ENCODE data around the gene HSD3B7. TPM values are rescaled to one million over a fixed set of nuclear protein-coding genes. Genes with fewer than 3 reads are reported as not detected.

HSD3B7 gene
- total and polyA plus RNA-seq, 2 of the 8 experiments (the other 6 are each of a cell fraction or from before 2014, with no cell fraction given), result 2.9 to 6.6 TPM

DNA sequence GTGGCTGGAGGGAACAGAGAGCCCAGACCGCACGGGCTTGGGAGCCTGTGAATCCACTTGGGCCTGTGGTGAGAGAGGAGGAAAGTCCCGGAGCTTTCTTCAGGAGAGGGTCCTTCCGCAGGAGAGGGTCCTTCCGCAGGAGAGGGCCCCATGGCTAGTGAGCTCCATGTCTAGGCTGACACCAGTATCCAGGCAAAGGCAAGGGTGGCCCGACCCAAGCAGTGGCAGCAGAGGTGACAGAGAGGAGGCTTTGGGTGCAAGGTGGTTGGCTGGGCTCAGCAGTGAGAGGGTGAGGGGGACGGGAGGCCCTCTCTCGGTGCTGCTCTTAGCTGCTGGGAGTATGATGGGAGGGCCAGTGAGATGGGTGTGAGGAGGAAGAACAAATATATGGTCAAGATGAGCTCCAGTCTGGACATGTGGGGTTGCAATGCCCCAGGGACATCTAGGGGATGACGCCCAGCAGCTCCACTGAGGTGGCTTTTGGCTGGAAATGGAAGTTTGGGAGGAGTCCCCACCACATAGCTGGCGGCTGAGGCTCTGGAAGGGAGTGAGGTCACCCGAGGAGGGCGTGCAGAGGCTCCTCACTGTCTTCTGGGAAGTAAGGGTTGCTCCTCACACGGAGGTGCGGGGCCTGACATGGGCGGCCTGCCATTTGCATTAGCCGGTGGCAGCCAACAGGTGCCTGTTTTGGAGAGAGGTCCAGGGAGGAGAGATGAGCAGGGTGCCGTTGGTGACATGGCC is 2.3 kb upstream of the HSD3B7 start:
- Histone ChIP-seq H2BK120ac (replicated peaks; ENCODE audit: low read depth, low read length) (no peak overlapping the region), H4K91ac (replicated peaks; ENCODE audit: insufficient read length, low read length) (no peak overlapping the region), H2BK20ac (ENCODE audit: low read length) (no peak overlapping the region), H3K56ac (replicated peaks; ENCODE audit: insufficient read length, low read depth, low read length) (no peak overlapping the region), H2AFZ (ENCODE audit: low read length) (no peak overlapping the region), H3K18ac (ENCODE audit: extremely low read depth, low read length) (no peak overlapping the region), H3K23me2 (ENCODE audit: low read depth, low read length) (peaks cover 3% of the 10 kb centered on the region; the same call in 1 of the 2 replicates), H3K79me1 (ENCODE audit: low read depth, low read length) (no peaks in the 10 kb centered on the region), H3K14ac (ENCODE audit: insufficient read length) (no peak overlapping the region), H4K8ac (ENCODE audit: extremely low read depth, insufficient read depth, low read length) (no peak overlapping the region; the same call in 1 of the 2 replicates), H3K4me2 (ENCODE audit: insufficient read depth in 1 of 2, low read depth in 2 of 2, low read length in 2 of 2) (no peak overlapping the region), H3K9me3 (ENCODE audit: insufficient read depth in 2 of 2, low read depth in 1 of 2, low read length in 1 of 2) (no peaks in the 10 kb centered on the region), H4K20me1 (replicated peaks in 1 of 2; ENCODE audit: control insufficient read depth in 1 of 2, insufficient read depth in 2 of 2, low read length in 2 of 2) (peaks cover 0 to 18% of the 10 kb centered on the region in 2 experiments), H3K36me3 (ENCODE audit: control insufficient read depth in 2 of 4, insufficient read depth in 4 of 4, low read length in 3 of 4) (peaks cover 8 to 32% (median 22%) of the 10 kb centered on the region in 4 experiments; a peak in 6 of 8 replicates), H4K5ac (ENCODE audit: insufficient read length, low read depth, low read length) (no peak overlapping the region), H2BK12ac (ENCODE audit: low read depth, low read length) (no peak overlapping the region), H2BK15ac (ENCODE audit: low read length) (no peak overlapping the region), H2AK5ac (ENCODE audit: low read depth, low read length) (no peak overlapping the region), H3K4me3 (ENCODE audit: extremely low read depth in 1 of 4, insufficient read depth in 2 of 4, low read depth in 3 of 4, low read length in 4 of 4) (no peak overlapping the region), H3K23ac (ENCODE audit: insufficient read length) (no peak overlapping the region), H3K9ac (replicated peaks in 1 of 4; ENCODE audit: extremely low read depth in 1 of 4, low read depth in 3 of 4, low read length in 3 of 4) (no peak overlapping the region), H3K27ac (ENCODE audit: low read depth, low read length) (no peak overlapping the region), H3K27me3 (replicated peaks in 1 of 4; ENCODE audit: control insufficient read depth in 3 of 4, extremely low read depth in 1 of 4, insufficient read depth in 3 of 4, low read length in 3 of 4) (no peaks in the 10 kb centered on the region), H2BK5ac (ENCODE audit: low read depth, low read length) (no peak overlapping the region), H3K79me2 (ENCODE audit: control insufficient read depth in 1 of 2, insufficient read depth in 2 of 2, low read length in 2 of 2) (no peaks in the 10 kb centered on the region), H3K4me1 (replicated peaks in 1 of 4; ENCODE audit: control insufficient read depth in 3 of 4, insufficient read depth in 4 of 4, low read length in 3 of 4) (peaks cover 0 to 5% (median 2%) of the 10 kb centered on the region in 4 experiments; a peak in 4 of 7 replicates), H3K4ac (replicated peaks; ENCODE audit: insufficient read length, low read depth, low read length) (no peak overlapping the region)
- ChIA-PET CTCF (ENCODE audit: partially characterized antibody) (interaction anchor here (0.6 to 5.5 kb wide), 15 partner anchors 14 to 473 kb away, joined by 3 to 39 read pairs (median 4); partner anchors contain the start of genes ZNF646 and ZNF668), POLR2A (ENCODE audit: partially characterized antibody) (interaction anchor here (0.7 to 5.9 kb wide), 15 partner anchors 13 to 197 kb away, joined by 3 to 45 read pairs (median 4); partner anchors contain the start of genes FUS, KAT8, ORAI3 and SETD1A)
- DNase-seq (ENCODE audit: low read depth in 1 of 2, low spot score in 2 of 2), result no peak
- 92% methylated on average over 16 of the region's 17 CpGs; no CpG with 5 or more reads in 1 of the 2 experiments for WGBS, 2 experiments (ENCODE audit: extremely low coverage in 1 of 2, insufficient coverage in 1 of 2, insufficient read length in 1 of 2, insufficient replicate concordance in 2 of 2, low coverage in 1 of 2, low lambda C conversion rate in 2 of 2, missing lambda C conversion rate in 1 of 2)
- no peak for FAIRE-seq
- TF ChIP-seq NRF1 (IDR thresholded peaks at IDR 0.05; ENCODE audit: low read depth, low read length), result no peak
- no peak for TF ChIP-seq MAFK (IDR thresholded peaks at IDR 0.05; ENCODE audit: low read depth, low read length)
- TF ChIP-seq TEAD4 (IDR thresholded peaks at IDR 0.05; ENCODE audit: low read depth, low read length), result no peak
- no peak for TF ChIP-seq PHF8 (conservative IDR thresholded peaks at IDR 0.05; ENCODE audit: low read depth, low read length)
- no peak for TF ChIP-seq SIX5 (IDR thresholded peaks at IDR 0.05; ENCODE audit: low read depth, low read length)
- no peak for TF ChIP-seq POLR2A (IDR thresholded peaks at IDR 0.05; ENCODE audit: control extremely low read depth in 1 of 2, low read depth in 2 of 2, low read length in 2 of 2)
- no peak for TF ChIP-seq BCL11A (IDR thresholded peaks at IDR 0.05; ENCODE audit: low read depth in 2 of 2, low read length in 2 of 2)
- no peak for TF ChIP-seq NANOG (IDR thresholded peaks at IDR 0.05; ENCODE audit: insufficient read depth, low read depth, low read length, poor library complexity, severe bottlenecking)
- TF ChIP-seq TAF1 (IDR thresholded peaks at IDR 0.05; ENCODE audit: low read depth, low read length), result no peak
- no peak for TF ChIP-seq GTF2F1 (IDR thresholded peaks at IDR 0.05; ENCODE audit: borderline replicate concordance, low read depth, low read length)
- no peak for TF ChIP-seq TCF12 (IDR thresholded peaks at IDR 0.05; ENCODE audit: low read depth, low read length)
- TF ChIP-seq TAF7 (optimal IDR thresholded peaks at IDR 0.05; ENCODE audit: borderline replicate concordance, low read depth, low read length), result no peak
- TF ChIP-seq BRCA1 (IDR thresholded peaks at IDR 0.05; ENCODE audit: low read depth, low read length), result no peak
- no peak for TF ChIP-seq SP1 (IDR thresholded peaks at IDR 0.05; ENCODE audit: low read depth, low read length)

Measured in H1 (cell line).